Transverse colon (tissue), 4 donors: ENCODE measurements around the gene ATOH7.

Source experiments
- CTCF ChIP-seq, 5 experiments: fragments of 200-600 bp in 3 of 5; fragments of 450-650 bp in 2 of 5; sonication (generic) in 3 of 5; IDR thresholded peaks; 1 replicate in 2 of 5; 2 replicates in 3 of 5; pipeline ENCODE4 v1.5.1; 2016 to 2017; ENCODE audit warnings: antibody characterized with exemption in 5 of 5, inconsistent platforms in 3 of 5, mild to moderate bottlenecking in 2 of 5, moderate library complexity in 1 of 5
- EP300 ChIP-seq: sonication (generic); formaldehyde crosslinking; IDR thresholded peaks from one replicate; pipeline ENCODE4 v1.6.1; 2017; ENCODE audit warnings: antibody characterized with exemption, low read depth
- POLR2A ChIP-seq: fragments of 450-650 bp; IDR thresholded peaks from one replicate; pipeline ENCODE4 v1.6.1; 2016; ENCODE audit warnings: antibody characterized with exemption, mild to moderate bottlenecking, moderate library complexity
- POLR2AphosphoS5 ChIP-seq, 3 donors: sonication (generic); formaldehyde crosslinking; IDR thresholded peaks; one replicate each; pipeline ENCODE4 v1.6.1; 2016; ENCODE audit warnings: antibody characterized with exemption in 3 of 3

DNA sequence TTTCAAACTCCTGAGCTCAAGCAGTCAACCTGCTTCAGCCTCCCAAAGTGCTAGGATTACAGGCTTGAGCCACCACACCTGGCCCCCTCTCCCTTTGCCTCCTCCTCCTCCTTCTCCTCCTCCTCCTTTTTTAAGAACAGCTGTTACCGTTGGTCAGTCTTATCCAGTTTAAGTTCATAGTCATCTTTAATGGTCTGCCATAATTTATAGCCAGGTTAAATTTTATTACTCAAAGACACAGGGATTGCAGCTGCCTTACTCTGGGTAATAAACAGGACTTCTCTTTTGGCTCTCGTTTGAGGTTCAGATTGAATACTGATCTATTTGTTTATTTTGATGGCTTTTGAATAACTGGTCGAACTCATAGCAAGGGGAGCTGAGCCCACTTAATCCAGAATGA is 35.2 kb downstream of the ATOH7 start:
- TF ChIP-seq POLR2A: no peak
- no peak for TF ChIP-seq POLR2AphosphoS5 (IDR thresholded peaks at IDR 0.05)
- no peak for TF ChIP-seq CTCF (IDR thresholded peaks at IDR 0.05)
- TF ChIP-seq EP300: no peak
